GM19351 (cell line): ENCODE results near the gene TAF7L.
A peak's percentile ranks its signal among the peaks of the same experiment; 100 is the strongest.

ENCODE experiments used
- ATAC-seq: cut with Tn5 transposase; IDR thresholded peaks from one replicate; pipeline ENCODE4 v1.9.1; 2021; ENCODE audit warnings: mild to moderate bottlenecking, moderate library complexity; ENCODE audit not compliant: unreplicated experiment

The TAF7L gene

DNA sequence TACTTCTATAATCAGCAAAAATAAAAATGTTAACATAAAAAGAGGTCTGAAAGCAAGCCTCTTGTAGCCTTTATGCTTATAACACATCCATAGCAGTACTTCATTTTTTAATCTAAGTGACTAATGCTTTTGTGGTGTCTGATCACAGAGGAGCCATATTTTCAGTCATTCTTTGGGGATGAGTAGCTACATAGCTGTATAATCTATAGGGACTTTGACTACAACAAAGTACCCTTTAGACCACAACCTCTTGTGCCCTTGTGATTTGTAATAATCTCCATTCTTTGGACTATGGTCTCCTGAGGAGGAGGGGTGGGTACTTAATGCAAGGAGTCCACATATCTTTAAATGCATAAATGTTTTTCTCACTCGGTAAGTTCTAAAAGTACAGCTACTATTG, 62.0 kb downstream of the TAF7L start:
- no peak for ATAC-seq

DNA sequence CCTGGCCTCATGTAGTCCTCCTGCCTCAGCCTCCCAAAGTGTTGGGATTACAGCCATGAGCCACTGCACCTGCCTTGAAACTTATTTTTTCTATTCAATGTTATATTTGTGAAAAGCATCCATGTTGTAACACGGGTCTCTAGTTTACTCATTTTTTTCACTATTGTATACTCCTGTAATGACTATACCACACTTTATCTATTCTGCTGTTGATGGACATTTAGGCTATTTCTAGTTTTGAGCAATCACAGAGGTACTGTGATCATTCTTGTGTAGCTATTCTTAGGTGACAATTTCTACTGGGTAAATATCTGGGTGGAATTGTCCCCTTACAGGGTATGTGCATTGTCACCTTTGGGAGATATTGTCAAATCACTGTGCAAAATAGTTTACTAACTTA, 67.9 kb downstream of the TAF7L start:
- peak; percentile 91 for ATAC-seq

DNA sequence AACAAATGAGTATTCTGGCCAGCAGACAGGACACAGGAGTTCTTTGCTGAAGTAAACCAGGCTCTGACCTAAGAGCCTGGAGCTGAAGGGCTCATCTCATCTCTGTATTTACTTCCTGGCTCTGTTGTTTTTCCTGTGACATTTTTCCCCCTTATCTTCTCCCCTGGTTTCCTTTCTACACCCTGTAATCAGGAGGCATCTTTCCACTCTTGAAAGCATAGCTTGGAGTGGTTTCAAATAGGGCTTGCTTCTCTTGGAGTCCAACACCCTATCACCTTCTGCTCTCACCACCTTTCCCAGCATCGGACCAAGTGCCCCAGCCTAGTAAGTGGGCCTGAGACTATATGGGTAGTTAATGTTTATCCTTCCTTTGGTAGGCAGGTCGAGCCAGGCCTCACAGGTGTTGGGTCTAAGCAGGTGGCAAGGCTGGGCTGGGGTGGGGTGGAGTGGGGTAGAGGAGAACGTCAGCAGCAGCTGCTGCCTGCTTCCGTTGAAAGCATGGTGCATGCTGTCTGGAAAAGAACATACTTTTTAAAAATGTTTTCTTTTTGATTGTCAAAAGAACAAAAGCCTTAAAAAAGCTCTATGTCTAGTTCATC, 70.4 kb downstream of the TAF7L start:
- ATAC-seq = no peak

DNA sequence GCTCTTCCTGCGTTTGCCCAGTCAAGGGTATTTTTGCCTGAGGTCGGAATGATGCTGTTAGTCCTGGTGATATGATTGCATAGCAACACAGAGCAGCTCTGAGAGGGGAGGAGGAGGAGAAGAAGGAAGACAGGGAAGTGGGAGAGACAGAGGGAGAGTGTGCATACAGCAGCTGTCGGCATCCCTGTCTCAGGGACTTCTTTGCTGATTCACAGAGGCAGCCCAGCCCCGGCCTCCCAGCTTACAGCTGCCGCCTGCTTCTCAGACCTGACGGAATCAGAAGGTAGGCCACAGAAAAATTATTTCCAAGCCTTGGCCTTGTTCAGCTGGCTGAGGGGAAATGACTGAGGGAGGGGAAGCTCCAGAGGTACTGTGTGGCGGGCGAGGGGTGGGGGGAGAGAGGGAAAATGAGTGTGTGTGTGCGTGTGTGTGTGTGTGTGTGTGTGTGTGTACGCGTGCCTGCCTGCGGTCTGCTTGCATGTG, 71.2 kb downstream of the TAF7L start:
- no peak for ATAC-seq

DNA sequence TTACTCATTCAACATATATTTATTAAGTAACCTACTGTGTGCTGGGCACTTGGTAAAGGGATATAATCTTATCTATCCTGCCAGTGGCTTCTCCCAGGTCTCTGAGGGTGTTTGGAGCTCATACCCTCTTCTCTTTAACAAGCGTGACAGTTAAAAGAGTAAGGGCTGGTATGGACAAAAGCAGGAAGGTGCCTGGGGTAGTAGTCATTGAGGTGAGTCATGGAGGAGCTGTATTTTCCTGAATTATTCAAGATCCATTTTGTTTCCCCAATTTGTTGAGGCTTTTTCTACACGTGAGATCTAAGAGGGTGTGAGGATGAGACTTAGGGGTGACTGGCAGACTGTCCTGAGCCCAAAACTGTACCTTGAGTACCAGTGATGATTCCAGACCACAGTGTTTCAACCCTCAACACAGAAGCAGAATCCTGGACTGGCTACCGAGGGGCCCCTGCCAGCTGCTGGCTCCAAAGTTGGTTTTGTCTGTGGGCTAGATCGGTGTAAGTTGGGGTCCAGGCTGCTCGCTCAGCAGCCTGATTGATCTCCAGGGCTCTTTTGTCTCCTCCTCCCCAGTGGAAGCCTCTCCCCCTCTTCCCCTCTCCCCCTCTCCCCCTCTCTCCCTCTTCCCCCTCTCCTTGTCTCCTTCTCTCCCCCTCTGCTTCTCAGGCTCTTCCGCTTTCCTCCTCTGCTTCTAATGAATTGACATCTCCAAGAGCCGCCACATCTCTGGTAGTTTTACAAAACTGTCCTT, 71.8 kb downstream of the TAF7L start, which contains the start of gene DRP2:
DRP2 (plus strand) TSS at position 671 of the 748 bp plus-strand sequence. CDS start 11,862 bp downstream, outside the sequence.
- no peak for ATAC-seq
